Activated CD8-positive, alpha-beta T cell treated with anti-CD3 and anti-CD28 coated beads for 36 hours (primary cell): ENCODE data around the gene SURF2. TPM values are rescaled to one million over a fixed set of nuclear protein-coding genes. Genes with fewer than 3 reads are reported as not detected.

Experiments
- ATAC-seq: fragments of 200-7000 bp; cut with Tn5 transposase; one replicate; pipeline ENCODE4 v1.10.0; 2021; ENCODE audit warnings: mild to moderate bottlenecking, moderate library complexity
- CTCF ChIA-PET: fragments of 350-600 bp; sonication (Branson Sonifier 250); formaldehyde crosslinking; loops from one replicate; lab custom pipeline; 2021; ENCODE audit warnings: antibody characterized with exemption; lab: Charles Lee
- POLR2A ChIA-PET: fragments of 350-600 bp; sonication (Branson Sonifier 250); formaldehyde crosslinking; loops from one replicate; lab custom pipeline; 2021; ENCODE audit warnings: antibody characterized with exemption; lab: Charles Lee
- DNase-seq: peaks from one replicate; pipeline ENCODE4 v3.0.0-alpha.2; 2020
- H3K27ac Mint-ChIP-seq: one replicate; pipeline ENCODE4 v1.8.0; 2021; ENCODE audit warnings: mild to moderate bottlenecking, mixed read lengths
- H3K27me3 Mint-ChIP-seq: one replicate; pipeline ENCODE4 v1.8.0; 2021; ENCODE audit warnings: mixed read lengths
- H3K36me3 Mint-ChIP-seq: one replicate; pipeline ENCODE4 v1.8.0; 2021; ENCODE audit warnings: low read depth, mixed read lengths
- H3K4me1 Mint-ChIP-seq: one replicate; pipeline ENCODE4 v1.8.0; 2021; ENCODE audit warnings: low read depth, mixed read lengths
- H3K4me3 Mint-ChIP-seq: one replicate; pipeline ENCODE4 v1.8.0; 2021; ENCODE audit warnings: mild to moderate bottlenecking, moderate library complexity, mixed read lengths
- H3K9me3 Mint-ChIP-seq: one replicate; pipeline ENCODE4 v1.8.0; 2021; ENCODE audit warnings: mixed read lengths
- intact Hi-C: fragments of 100-400 bp; cut with micrococcal nuclease; formaldehyde crosslinking; loops from one replicate; pipeline ENCODE4 v1.10.0; 2022
- total RNA-seq, 2 experiments: library from RNA; stranded (reverse); gene quantifications; one replicate each; pipeline ENCODE4 v1.2.3, GENCODE V29; 2021
- TF ChIP-seq, protein P1 (sequence below): fragments of 200-600 bp; IDR thresholded peaks from one replicate; pipeline ENCODE4 v1.8.0; 2022; ENCODE audit warnings: antibody characterized with exemption, mild to moderate bottlenecking

The SURF2 gene
- total RNA-seq, 2 experiments from 2014 or later, result 14.6 to 21.5 TPM

DNA sequence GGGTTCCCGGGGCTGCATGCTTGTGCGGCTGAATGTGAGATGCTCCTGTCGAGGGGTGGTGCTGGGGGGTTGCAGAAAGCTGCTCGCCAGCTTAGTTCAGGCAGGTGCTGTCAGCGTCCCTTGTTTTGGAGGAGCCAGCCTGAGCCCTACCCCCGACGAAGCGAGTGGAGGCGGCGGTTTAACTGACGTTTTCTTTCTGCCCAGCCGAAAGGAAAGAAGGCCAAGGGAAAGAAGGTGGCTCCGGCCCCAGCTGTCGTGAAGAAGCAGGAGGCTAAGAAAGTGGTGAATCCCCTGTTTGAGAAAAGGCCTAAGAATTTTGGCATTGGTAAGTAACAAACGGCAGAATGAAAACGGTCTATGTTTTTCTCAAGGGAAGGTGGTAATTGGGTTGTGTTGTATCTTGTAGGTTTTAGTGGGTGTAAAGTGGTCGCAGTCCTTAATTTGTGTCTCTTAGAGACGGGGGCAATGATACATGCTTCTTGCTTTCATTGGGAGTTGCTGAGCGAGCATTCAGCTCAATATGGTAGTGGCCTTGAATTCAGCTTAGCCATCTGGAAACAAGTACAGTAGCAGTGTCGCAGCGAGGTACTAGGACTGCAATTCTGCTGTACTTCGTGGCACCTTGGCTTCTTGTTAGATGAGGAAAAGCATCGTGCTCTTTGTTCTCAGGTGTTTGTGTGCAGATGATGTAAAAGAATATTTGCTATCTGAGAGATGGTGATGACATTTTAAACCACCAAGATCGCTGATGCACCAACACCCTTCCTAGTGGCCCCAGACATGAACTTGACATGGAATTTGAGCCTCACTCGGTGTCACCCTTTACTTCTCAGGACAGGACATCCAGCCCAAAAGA lies 7.4 kb upstream of the SURF2 start:
- H3K4me1 Mint-ChIP-seq, result peaks cover 44% of the 10 kb centered on the region
- peak overlapping the region; percentile 98 for H3K4me3 Mint-ChIP-seq
- no peaks in the 10 kb centered on the region for H3K9me3 Mint-ChIP-seq
- DNase-seq (no peak), ATAC-seq (no peak)
- TF ChIP-seq, protein P1, sequence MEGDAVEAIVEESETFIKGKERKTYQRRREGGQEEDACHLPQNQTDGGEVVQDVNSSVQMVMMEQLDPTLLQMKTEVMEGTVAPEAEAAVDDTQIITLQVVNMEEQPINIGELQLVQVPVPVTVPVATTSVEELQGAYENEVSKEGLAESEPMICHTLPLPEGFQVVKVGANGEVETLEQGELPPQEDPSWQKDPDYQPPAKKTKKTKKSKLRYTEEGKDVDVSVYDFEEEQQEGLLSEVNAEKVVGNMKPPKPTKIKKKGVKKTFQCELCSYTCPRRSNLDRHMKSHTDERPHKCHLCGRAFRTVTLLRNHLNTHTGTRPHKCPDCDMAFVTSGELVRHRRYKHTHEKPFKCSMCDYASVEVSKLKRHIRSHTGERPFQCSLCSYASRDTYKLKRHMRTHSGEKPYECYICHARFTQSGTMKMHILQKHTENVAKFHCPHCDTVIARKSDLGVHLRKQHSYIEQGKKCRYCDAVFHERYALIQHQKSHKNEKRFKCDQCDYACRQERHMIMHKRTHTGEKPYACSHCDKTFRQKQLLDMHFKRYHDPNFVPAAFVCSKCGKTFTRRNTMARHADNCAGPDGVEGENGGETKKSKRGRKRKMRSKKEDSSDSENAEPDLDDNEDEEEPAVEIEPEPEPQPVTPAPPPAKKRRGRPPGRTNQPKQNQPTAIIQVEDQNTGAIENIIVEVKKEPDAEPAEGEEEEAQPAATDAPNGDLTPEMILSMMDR, result no peak
- intact Hi-C loops, result no loop called here
- no peaks in the 10 kb centered on the region for H3K27me3 Mint-ChIP-seq
- ChIA-PET CTCF (interaction anchor here (1.0 to 2.5 kb wide), 5 partner anchors 8 to 28 kb away, joined by 3 to 11 read pairs (median 5); partner anchors contain the start of genes SURF1 and SURF2), POLR2A (interaction anchor here (0.6 to 28.8 kb wide), 14 partner anchors 0 to 201 kb away, joined by 3 to 872 read pairs (median 6); partner anchors contain the start of genes CACFD1, MED22, RPL7A and STKLD1)
- peak overlapping the region; percentile 99 for H3K27ac Mint-ChIP-seq
- H3K36me3 Mint-ChIP-seq, result peaks cover 68% of the 10 kb centered on the region

GRCh38 chr9:133349965-133350616 lies 6.3 kb upstream of the SURF2 start:
- Mint-ChIP-seq H3K4me1 (peaks cover 51% of the 10 kb centered on the region), H3K36me3 (peaks cover 67% of the 10 kb centered on the region), H3K4me3 (peak overlapping the region; percentile 98), H3K27me3 (no peaks in the 10 kb centered on the region), H3K9me3 (no peaks in the 10 kb centered on the region), H3K27ac (peak overlapping the region; percentile 99)
- CTCF ChIA-PET, result interaction anchor here (1.3 to 2.5 kb wide), 5 partner anchors 8 to 24 kb away, joined by 4 to 15 read pairs (median 11); no protein-coding TSS in a partner anchor
- intact Hi-C loops, result no loop called here
- POLR2A ChIA-PET, result interaction anchor here (0.6 to 28.8 kb wide), 8 partner anchors 1 to 216 kb away, joined by 3 to 872 read pairs (median 4); partner anchors contain the start of genes MED22, RPL7A, SURF1 and SURF2
- DNase-seq (peak; percentile 39), ATAC-seq (no peak)
- TF ChIP-seq, protein P1, result no peak

DNA sequence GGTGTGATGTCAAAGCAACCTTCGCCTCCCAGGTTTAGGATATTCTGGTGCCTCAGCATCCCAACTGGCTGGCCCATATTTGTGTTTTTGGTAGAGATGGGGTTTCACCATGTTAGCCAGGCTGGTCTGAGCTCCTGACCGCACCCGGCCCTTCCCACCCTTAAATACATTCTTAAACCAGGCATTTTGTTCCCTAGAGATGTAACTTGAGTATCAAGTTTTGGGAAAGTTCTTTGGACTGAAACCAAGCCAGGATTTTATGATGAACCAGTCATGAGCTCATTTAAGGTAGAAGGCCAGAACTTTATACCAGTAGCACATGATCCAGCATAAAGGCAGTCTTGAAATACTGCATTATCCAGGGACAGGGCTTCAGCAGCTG lies 4.8 kb upstream of the SURF2 start:
- Mint-ChIP-seq H3K27ac (peak overlapping the region; percentile 46), H3K4me1 (peaks cover 52% of the 10 kb centered on the region), H3K4me3 (peak overlapping the region; percentile 15), H3K27me3 (no peaks in the 10 kb centered on the region), H3K9me3 (no peaks in the 10 kb centered on the region), H3K36me3 (peaks cover 55% of the 10 kb centered on the region)
- ChIA-PET POLR2A (interaction anchor here (0.7 to 28.8 kb wide), 6 partner anchors 3 to 73 kb away, joined by 3 to 872 read pairs (median 8); partner anchors contain the start of genes MED22, RPL7A, STKLD1 and SURF1), CTCF (interaction anchor here (0.9 to 2.5 kb wide), 7 partner anchors 10 to 53 kb away, joined by 3 to 15 read pairs (median 5); no protein-coding TSS in a partner anchor)
- DNase-seq (no peak), ATAC-seq (no peak)
- intact Hi-C loops, result no loop called here
- TF ChIP-seq, protein P1, result no peak

GRCh38 chr9:133351908-133352634 lies 4.3 kb upstream of the SURF2 start:
- ATAC-seq (peak; percentile 35), DNase-seq (peak; percentile 71)
- H3K4me1 Mint-ChIP-seq, result peaks cover 47% of the 10 kb centered on the region
- H3K9me3 Mint-ChIP-seq, result no peaks in the 10 kb centered on the region
- peaks cover 49% of the 10 kb centered on the region for H3K36me3 Mint-ChIP-seq
- ChIA-PET CTCF (interaction anchor here (0.9 to 2.5 kb wide), 6 partner anchors 11 to 52 kb away, joined by 3 to 15 read pairs (median 6); no protein-coding TSS in a partner anchor), POLR2A (interaction anchor here (0.7 to 28.8 kb wide), 6 partner anchors 3 to 73 kb away, joined by 3 to 872 read pairs (median 8); partner anchors contain the start of genes MED22, RPL7A, STKLD1 and SURF1)
- TF ChIP-seq, protein P1, result peak; percentile 61
- no peak overlapping the region for H3K4me3 Mint-ChIP-seq
- no peaks in the 10 kb centered on the region for H3K27me3 Mint-ChIP-seq
- peak overlapping the region; percentile 66 for H3K27ac Mint-ChIP-seq
- intact Hi-C loops, result loop anchor here (2.0 kb wide), 1 partner anchor 19 kb away; no protein-coding TSS in a partner anchor
